ENCODE measurements around the gene AANAT. TPM values are rescaled to one million over a fixed set of nuclear protein-coding genes. Genes with fewer than 3 reads are reported as not detected.
A peak's percentile ranks its signal among the peaks of the same experiment; 100 is the strongest.
"Not testable (repeated sequence)": the region's sequence is repeated elsewhere in the genome, so short reads cannot be mapped to it uniquely, and the experiment has no call there.

Gene AANAT
- total RNA-seq, 5 donors from 2014 or later (not counting 1 experiment from before 2014, with no cell fraction given) = not detected

DNA sequence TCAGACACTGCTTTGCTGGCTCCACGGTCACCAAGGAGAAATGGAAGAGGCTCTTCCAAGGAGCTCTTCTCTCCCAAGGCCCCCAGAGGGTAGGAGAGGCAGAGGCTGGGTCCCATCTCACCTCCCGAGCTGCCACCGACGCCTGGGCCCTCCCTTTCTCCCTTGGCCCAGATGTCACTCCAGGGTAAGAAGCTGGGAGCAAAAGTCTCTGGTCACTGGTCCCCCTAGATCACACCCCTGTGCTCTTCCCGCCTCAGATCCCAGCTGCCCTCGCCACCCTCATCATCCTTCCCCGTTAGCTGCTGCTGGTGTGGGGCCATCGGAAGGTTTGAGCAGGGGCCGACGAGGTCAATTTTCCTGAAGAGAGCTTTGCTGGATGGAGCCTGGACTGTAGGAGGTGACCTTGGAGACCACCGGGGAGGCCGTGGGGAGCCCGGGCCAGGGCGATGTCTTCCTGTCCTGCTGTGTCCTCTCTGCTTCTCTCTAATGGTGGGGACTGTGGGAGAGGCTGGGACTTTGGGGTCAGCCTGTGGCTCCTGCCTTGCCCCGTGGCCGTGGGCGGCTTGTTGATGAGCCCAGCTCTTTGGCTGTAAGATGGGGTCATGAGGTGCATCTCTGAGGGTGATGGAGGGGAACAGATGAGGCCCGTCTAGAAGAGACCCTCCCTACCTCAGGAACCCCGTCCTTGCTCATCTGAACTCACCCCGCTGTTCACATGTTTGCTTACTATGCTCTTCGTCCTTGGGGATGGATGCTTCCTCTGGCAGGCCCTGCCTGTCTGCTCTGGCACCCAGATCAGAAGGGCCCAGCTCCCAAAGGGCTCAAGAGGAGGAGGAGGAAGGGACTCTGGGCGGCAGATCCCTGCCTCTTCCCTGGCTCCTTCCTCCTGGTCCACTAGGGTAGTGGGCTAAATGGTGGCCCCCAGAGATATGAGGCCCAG lies 45.2 kb downstream of the AANAT start:
- Histone ChIP-seq H3K9me3 (no peaks in the 10 kb centered on the region), H3K4me1 (ENCODE audit: control insufficient read depth in 1 of 2, extremely low read depth in 1 of 2, insufficient read depth in 2 of 2, low read length in 2 of 2) (peaks cover 3 to 68% of the 10 kb centered on the region in 2 experiments), H3K27ac (ENCODE audit: low read length) (peak overlapping the region; percentile 38), H3K4me3 (ENCODE audit: control insufficient read depth in 1 of 2, extremely low read depth in 1 of 2, low read length in 1 of 2) (no peak overlapping the region), H3K36me3 (ENCODE audit: control insufficient read depth in 2 of 2, extremely low read depth in 1 of 2, insufficient read depth in 1 of 2, low read length in 1 of 2) (no peaks in the 10 kb centered on the region), H3K27me3 (replicated peaks in 1 of 2; ENCODE audit: control insufficient read depth in 2 of 2, extremely low read depth in 1 of 2, insufficient read depth in 2 of 2, low read length in 1 of 2) (peaks cover 0 to 3% of the 10 kb centered on the region in 2 experiments)
- CTCF ChIA-PET = interaction anchor here (0.6 to 1.4 kb wide), 5 partner anchors 10 to 451 kb away, joined by 3 read pairs; no protein-coding TSS in a partner anchor
- H3K9me3 Mint-ChIP-seq = no peaks in the 10 kb centered on the region
- POLR2A ChIA-PET = interaction anchor here in 1 of 2 donors (0.8 kb wide), 1 partner anchor 11 kb away, joined by 9 read pairs; no protein-coding TSS in a partner anchor
- H3K4me1 Mint-ChIP-seq = peaks cover 46 to 62% (median 60%) of the 10 kb centered on the region in 3 donors
- H3K27me3 Mint-ChIP-seq = no peaks in the 10 kb centered on the region
- DNase-seq (no peak), ATAC-seq (replicated peaks in 1 of 4) (no peak)
- H3K4me3 Mint-ChIP-seq = peak overlapping the region in 1 of 3 donors; percentile 17
- peak overlapping the region; percentile 99 for H3K27ac Mint-ChIP-seq
- no peaks in the 10 kb centered on the region for H3K36me3 Mint-ChIP-seq
- WGBS (ENCODE audit: insufficient coverage) = 89% methylated on average over 10 of the region's 22 CpGs

GRCh38 chr17:76513306-76513692 lies 45.9 kb downstream of the AANAT start:
- Histone ChIP-seq H3K4me1 (ENCODE audit: control insufficient read depth in 1 of 2, extremely low read depth in 1 of 2, insufficient read depth in 2 of 2, low read length in 2 of 2) (peaks cover 3 to 75% of the 10 kb centered on the region in 2 experiments), H3K36me3 (ENCODE audit: control insufficient read depth in 2 of 2, extremely low read depth in 1 of 2, insufficient read depth in 1 of 2, low read length in 1 of 2) (no peaks in the 10 kb centered on the region), H3K9me3 (no peaks in the 10 kb centered on the region), H3K27me3 (replicated peaks in 1 of 2; ENCODE audit: control insufficient read depth in 2 of 2, extremely low read depth in 1 of 2, insufficient read depth in 2 of 2, low read length in 1 of 2) (no peaks in the 10 kb centered on the region), H3K4me3 (ENCODE audit: control insufficient read depth in 1 of 2, extremely low read depth in 1 of 2, low read length in 1 of 2) (no peak overlapping the region), H3K27ac (ENCODE audit: low read length) (peak overlapping the region; percentile 38)
- WGBS (ENCODE audit: insufficient coverage) = 94% methylated on average over 4 of the region's 6 CpGs
- Mint-ChIP-seq H3K4me1 (peaks cover 51 to 67% (median 64%) of the 10 kb centered on the region in 3 donors), H3K4me3 (peak overlapping the region in 1 of 3 donors; percentile 17), H3K36me3 (no peaks in the 10 kb centered on the region), H3K27me3 (no peaks in the 10 kb centered on the region), H3K9me3 (no peaks in the 10 kb centered on the region), H3K27ac (peak overlapping the region; percentile 99)
- POLR2A ChIA-PET = no interaction called here
- DNase-seq (no peak), ATAC-seq (replicated peaks in 1 of 4) (no peak)
- CTCF ChIA-PET = interaction anchor here (0.6 to 0.7 kb wide), 3 partner anchors 34 to 451 kb away, joined by 3 read pairs; no protein-coding TSS in a partner anchor

DNA sequence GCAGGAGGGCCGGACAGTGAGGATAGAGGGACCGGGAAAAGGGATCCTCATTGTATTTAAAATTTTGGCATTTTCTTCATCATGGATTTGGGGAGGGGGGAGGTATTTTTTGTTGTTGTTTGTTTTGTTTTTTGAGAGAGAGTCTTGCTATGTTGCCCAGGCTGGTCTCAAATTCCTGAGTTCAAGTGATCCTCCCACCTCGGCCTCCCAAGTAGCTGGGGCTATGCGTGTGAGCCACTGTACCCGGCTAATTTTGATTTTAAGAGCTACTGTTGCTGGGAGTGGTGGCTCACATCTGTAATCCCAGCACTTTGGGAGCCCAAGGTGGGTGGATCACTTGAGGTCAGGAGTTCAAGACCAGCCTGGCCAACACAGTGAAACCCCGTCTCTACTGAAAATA lies 47.0 kb downstream of the AANAT start:
- peaks cover 59 to 70% (median 69%) of the 10 kb centered on the region in 3 donors for H3K4me1 Mint-ChIP-seq
- 95% methylated on average over 3 of the region's 6 CpGs for WGBS (ENCODE audit: insufficient coverage)
- peak overlapping the region; percentile 99 for H3K27ac Mint-ChIP-seq
- not testable (repeated sequence) for ATAC-seq (replicated peaks in 1 of 4); H3K4me3 ChIP-seq (ENCODE audit: control insufficient read depth in 1 of 2, extremely low read depth in 1 of 2, low read length in 1 of 2); H3K27me3 Mint-ChIP-seq; H3K9me3 ChIP-seq; H3K27me3 ChIP-seq (replicated peaks in 1 of 2; ENCODE audit: control insufficient read depth in 2 of 2, extremely low read depth in 1 of 2, insufficient read depth in 2 of 2, low read length in 1 of 2); H3K36me3 Mint-ChIP-seq; H3K9me3 Mint-ChIP-seq; H3K36me3 ChIP-seq (ENCODE audit: control insufficient read depth in 2 of 2, extremely low read depth in 1 of 2, insufficient read depth in 1 of 2, low read length in 1 of 2); DNase-seq
- H3K4me3 Mint-ChIP-seq = peak overlapping the region; percentile 19 to 74 (median 71)
- POLR2A ChIA-PET = interaction anchor here in 1 of 2 donors (1.0 kb wide), 1 partner anchor 47 kb away, joined by 3 read pairs; no protein-coding TSS in a partner anchor
- CTCF ChIA-PET = interaction anchor here (0.6 kb wide), 2 partner anchors 49 to 451 kb away, joined by 4 to 5 read pairs; no protein-coding TSS in a partner anchor
- peak overlapping the region; percentile 98 for H3K27ac ChIP-seq (ENCODE audit: low read length)
- peaks cover 3 to 85% of the 10 kb centered on the region in 2 experiments for H3K4me1 ChIP-seq (ENCODE audit: control insufficient read depth in 1 of 2, extremely low read depth in 1 of 2, insufficient read depth in 2 of 2, low read length in 2 of 2)

- POLR2A ChIA-PET = interaction anchor here (0.6 to 0.8 kb wide), 3 partner anchors 12 to 205 kb away, joined by 3 to 5 read pairs (median 4); no protein-coding TSS in a partner anchor
- CTCF ChIA-PET = interaction anchor here (0.7 kb wide), 3 partner anchors 37 to 237 kb away, joined by 3 to 4 read pairs (median 4); no protein-coding TSS in a partner anchor
- DNase-seq = peak; percentile 73 to 97 (median 86)
- Histone ChIP-seq H3K27me3 (replicated peaks in 1 of 2; ENCODE audit: control insufficient read depth in 2 of 2, extremely low read depth in 1 of 2, insufficient read depth in 2 of 2, low read length in 1 of 2) (no peaks in the 10 kb centered on the region), H3K4me1 (ENCODE audit: control insufficient read depth in 1 of 2, extremely low read depth in 1 of 2, insufficient read depth in 2 of 2, low read length in 2 of 2) (peaks cover 3 to 88% of the 10 kb centered on the region in 2 experiments), H3K27ac (ENCODE audit: low read length) (peak overlapping the region; percentile 98), H3K4me3 (ENCODE audit: control insufficient read depth in 1 of 2, extremely low read depth in 1 of 2, low read length in 1 of 2) (peak overlapping the region; percentile 39 to 56), H3K9me3 (no peaks in the 10 kb centered on the region), H3K36me3 (ENCODE audit: control insufficient read depth in 2 of 2, extremely low read depth in 1 of 2, insufficient read depth in 1 of 2, low read length in 1 of 2) (no peaks in the 10 kb centered on the region)
- no peaks in the 10 kb centered on the region for H3K27me3 Mint-ChIP-seq
- H3K9me3 Mint-ChIP-seq = no peaks in the 10 kb centered on the region
- peak; percentile 82 to 86 (median 86) for ATAC-seq (replicated peaks in 1 of 4)
- peak overlapping the region; percentile 71 to 77 (median 74) for H3K4me3 Mint-ChIP-seq
- no peaks in the 10 kb centered on the region for H3K36me3 Mint-ChIP-seq
- peak overlapping the region; percentile 99 for H3K27ac Mint-ChIP-seq
- WGBS (ENCODE audit: insufficient coverage) = 0% methylated on average over 22 of the region's 22 CpGs
- H3K4me1 Mint-ChIP-seq = peaks cover 63 to 72% (median 68%) of the 10 kb centered on the region in 3 donors
Measured at GRCh38 chr17:76515274-76515949, 48.0 kb downstream of the AANAT start.

- ATAC-seq (replicated peaks in 1 of 4) (no peak), DNase-seq (no peak)
- no peaks in the 10 kb centered on the region for H3K9me3 Mint-ChIP-seq
- H3K36me3 ChIP-seq (ENCODE audit: control insufficient read depth in 2 of 2, extremely low read depth in 1 of 2, insufficient read depth in 1 of 2, low read length in 1 of 2) = no peaks in the 10 kb centered on the region
- WGBS (ENCODE audit: insufficient coverage) = 84% methylated on average over 9 of the region's 11 CpGs
- H3K4me1 ChIP-seq (ENCODE audit: control insufficient read depth in 1 of 2, extremely low read depth in 1 of 2, insufficient read depth in 2 of 2, low read length in 2 of 2) = peaks cover 3 to 72% of the 10 kb centered on the region in 2 experiments
- H3K27me3 ChIP-seq (replicated peaks in 1 of 2; ENCODE audit: control insufficient read depth in 2 of 2, extremely low read depth in 1 of 2, insufficient read depth in 2 of 2, low read length in 1 of 2) = peaks cover 0 to 4% of the 10 kb centered on the region in 2 experiments
- H3K27ac ChIP-seq (ENCODE audit: low read length) = peak overlapping the region; percentile 98
- H3K27ac Mint-ChIP-seq = peak overlapping the region; percentile 86 to 89
- H3K4me3 Mint-ChIP-seq = no peak overlapping the region
- H3K4me1 Mint-ChIP-seq = peaks cover 50 to 58% (median 54%) of the 10 kb centered on the region in 3 donors
- H3K9me3 ChIP-seq = no peaks in the 10 kb centered on the region
- POLR2A ChIA-PET = no interaction called here
- no peak overlapping the region for H3K4me3 ChIP-seq (ENCODE audit: control insufficient read depth in 1 of 2, extremely low read depth in 1 of 2, low read length in 1 of 2)
- no peaks in the 10 kb centered on the region for H3K36me3 Mint-ChIP-seq
- CTCF ChIA-PET = interaction anchor here (0.6 kb wide), 5 partner anchors 27 to 187 kb away, joined by 3 to 8 read pairs (median 5); no protein-coding TSS in a partner anchor
- H3K27me3 Mint-ChIP-seq = no peaks in the 10 kb centered on the region
Measured at GRCh38 chr17:76517638-76518038, 50.2 kb downstream of the AANAT start.

All from T-cell (primary cell).